Hematopoietic multipotent progenitor cell treated with erythropoietin and hydrocortisone succinate and interleukin-3 and kit ligand, for 17 days (in vitro differentiated cells): ENCODE results near the gene PRPF8.
"Not testable (repeated sequence)": the region's sequence is repeated elsewhere in the genome, so short reads cannot be mapped to it uniquely, and the experiment has no call there.

Source experiments
- DNase-seq: peaks from one replicate; pipeline ENCODE4 v3.0.0-alpha.2; 2015; ENCODE audit warnings: low spot score

The PRPF8 gene

GRCh38 chr17:1690544-1691221 is 6.0 kb upstream of the PRPF8 start:
- no peak for DNase-seq

GRCh38 chr17:1688405-1688804 is 3.7 kb upstream of the PRPF8 start:
- not testable (repeated sequence) for DNase-seq

GRCh38 chr17:1686086-1686485 is 1.4 kb upstream of the PRPF8 start:
- no peak for DNase-seq

- DNase-seq: no peak
Observed at GRCh38 chr17:1683459-1683858, 1.2 kb downstream of the PRPF8 start.

- DNase-seq: no peak
Observed at GRCh38 chr17:1676401-1676800, 8.3 kb downstream of the PRPF8 start.

GRCh38 chr17:1673041-1673785 is 11.5 kb downstream of the PRPF8 start:
- DNase-seq: no peak

GRCh38 chr17:1663934-1664333 is 20.7 kb downstream of the PRPF8 start:
- not testable (repeated sequence) for DNase-seq

GRCh38 chr17:1661045-1661444 is 23.6 kb downstream of the PRPF8 start:
- DNase-seq: no peak

- DNase-seq: no peak
Observed at GRCh38 chr17:1658100-1658499, 26.6 kb downstream of the PRPF8 start.

GRCh38 chr17:1653735-1654134 is 30.9 kb downstream of the PRPF8 start:
- DNase-seq: no peak

GRCh38 chr17:1652794-1653193 is 31.9 kb downstream of the PRPF8 start:
- not testable (repeated sequence) for DNase-seq

- no peak for DNase-seq
Observed at GRCh38 chr17:1651559-1651844, 33.2 kb downstream of the PRPF8 start.

GRCh38 chr17:1650731-1651558 is 33.7 kb downstream of the PRPF8 start:
- DNase-seq: no peak

- peak; percentile 93 for DNase-seq
Observed at GRCh38 chr17:1649844-1650501, 34.7 kb downstream of the PRPF8 start, which contains the start of gene RILP. RILP (minus strand) TSS chr17:1649866; CDS start chr17:1649804, 62 bp downstream.

- peak; percentile 98 for DNase-seq
Observed at GRCh38 chr17:1648963-1649843, 35.5 kb downstream of the PRPF8 start.

- no peak for DNase-seq
Observed at GRCh38 chr17:1648173-1648962, 36.3 kb downstream of the PRPF8 start.

- no peak for DNase-seq
Observed at GRCh38 chr17:1647802-1648171, 36.9 kb downstream of the PRPF8 start.

- no peak for DNase-seq
Observed at GRCh38 chr17:1646199-1646875, 38.3 kb downstream of the PRPF8 start.

GRCh38 chr17:1645207-1646171 is 39.2 kb downstream of the PRPF8 start, which contains the start of gene SCARF1:
SCARF1 (minus strand) TSS chr17:1645732; CDS start chr17:1645697, 35 bp downstream.
- DNase-seq: no peak
